Measurements from ENCODE around the gene PRR15. TPM values are rescaled to one million over a fixed set of nuclear protein-coding genes. Genes with fewer than 3 reads are reported as not detected.
"Not testable (repeated sequence)": the region's sequence is repeated elsewhere in the genome, so short reads cannot be mapped to it uniquely, and the experiment has no call there.

The PRR15 gene
- total and polyA plus RNA-seq, 2 donors from 2014 or later, result 21.2 to 27.5 TPM

- no peaks in the 10 kb centered on the region for H3K4me1 ChIP-seq (ENCODE audit: control insufficient read depth in 2 of 3, insufficient read depth in 2 of 3, low read depth in 1 of 3, low read length in 3 of 3)
- H3K4me3 ChIP-seq (ENCODE audit: low read length in 3 of 3), result no peak overlapping the region
- intact Hi-C loops (cut with DNase I), result no loop called here
- FAIRE-seq (no peak), DNase-seq (no peak)
- TF ChIP-seq CTCF (IDR thresholded peaks at IDR 0.05; ENCODE audit: borderline replicate concordance, extremely low read depth, insufficient read depth), result no peak
- H3K27me3 ChIP-seq (ENCODE audit: control insufficient read depth, insufficient read depth, low read length), result no peaks in the 10 kb centered on the region
- peaks cover 0 to 3% (median 0%) of the 10 kb centered on the region in 3 donors for H3K9me3 ChIP-seq (ENCODE audit: control insufficient read depth in 2 of 3, insufficient read depth in 1 of 3, low read length in 3 of 3)
- no peak overlapping the region for H3K27ac ChIP-seq (ENCODE audit: low read depth in 2 of 2, low read length in 2 of 2)
- no peak overlapping the region for H3K9ac ChIP-seq (ENCODE audit: low read length in 3 of 3)
- no peaks in the 10 kb centered on the region for H3K36me3 ChIP-seq (ENCODE audit: control insufficient read depth in 2 of 3, insufficient read depth in 3 of 3, low read length in 3 of 3)
These were observed 39.9 kb upstream of the PRR15 start for GRCh38 chr7:29523728-29524127.

- intact Hi-C loops (cut with DNase I), result no loop called here
- no peak for TF ChIP-seq CTCF (IDR thresholded peaks at IDR 0.05; ENCODE audit: borderline replicate concordance, extremely low read depth, insufficient read depth)
These were observed 36.0 kb upstream of the PRR15 start for GRCh38 chr7:29527505-29528108.

GRCh38 chr7:29528526-29528925, 35.1 kb upstream of the PRR15 start:
- FAIRE-seq; H3K4me1 ChIP-seq (ENCODE audit: control insufficient read depth in 2 of 3, insufficient read depth in 2 of 3, low read depth in 1 of 3, low read length in 3 of 3); H3K9me3 ChIP-seq (ENCODE audit: control insufficient read depth in 2 of 3, insufficient read depth in 1 of 3, low read length in 3 of 3); H3K27me3 ChIP-seq (ENCODE audit: control insufficient read depth, insufficient read depth, low read length); H3K27ac ChIP-seq (ENCODE audit: low read depth in 2 of 2, low read length in 2 of 2); H3K9ac ChIP-seq (ENCODE audit: low read length in 3 of 3); H3K36me3 ChIP-seq (ENCODE audit: control insufficient read depth in 2 of 3, insufficient read depth in 3 of 3, low read length in 3 of 3); H3K4me3 ChIP-seq (ENCODE audit: low read length in 3 of 3); DNase-seq; intact Hi-C loops (cut with DNase I): not testable (repeated sequence)

More at GRCh38 chr7:29527505-29528108, 36.0 kb upstream of the PRR15 start:
- H3K36me3 ChIP-seq (ENCODE audit: control insufficient read depth in 2 of 3, insufficient read depth in 3 of 3, low read length in 3 of 3), result no peaks in the 10 kb centered on the region
- DNase-seq, result no peak
- H3K9ac ChIP-seq (ENCODE audit: low read length in 3 of 3), result no peak overlapping the region
- no peaks in the 10 kb centered on the region for H3K27me3 ChIP-seq (ENCODE audit: control insufficient read depth, insufficient read depth, low read length)
- no peak overlapping the region for H3K27ac ChIP-seq (ENCODE audit: low read depth in 2 of 2, low read length in 2 of 2)
- no peak for FAIRE-seq
- no peak overlapping the region for H3K4me3 ChIP-seq (ENCODE audit: low read length in 3 of 3)
- H3K9me3 ChIP-seq (ENCODE audit: control insufficient read depth in 2 of 3, insufficient read depth in 1 of 3, low read length in 3 of 3), result no peaks in the 10 kb centered on the region
- no peaks in the 10 kb centered on the region for H3K4me1 ChIP-seq (ENCODE audit: control insufficient read depth in 2 of 3, insufficient read depth in 2 of 3, low read depth in 1 of 3, low read length in 3 of 3)

GRCh38 chr7:29538389-29538788, 25.2 kb upstream of the PRR15 start:
- Histone ChIP-seq H3K9ac (ENCODE audit: low read length in 3 of 3) (no peak overlapping the region), H3K4me3 (ENCODE audit: low read length in 3 of 3) (no peak overlapping the region), H3K27ac (ENCODE audit: low read depth in 2 of 2, low read length in 2 of 2) (no peak overlapping the region), H3K4me1 (ENCODE audit: control insufficient read depth in 2 of 3, insufficient read depth in 2 of 3, low read depth in 1 of 3, low read length in 3 of 3) (no peaks in the 10 kb centered on the region), H3K9me3 (ENCODE audit: control insufficient read depth in 2 of 3, insufficient read depth in 1 of 3, low read length in 3 of 3) (no peaks in the 10 kb centered on the region), H3K27me3 (ENCODE audit: control insufficient read depth, insufficient read depth, low read length) (no peaks in the 10 kb centered on the region), H3K36me3 (ENCODE audit: control insufficient read depth in 2 of 3, insufficient read depth in 3 of 3, low read length in 3 of 3) (no peaks in the 10 kb centered on the region)
- TF ChIP-seq CTCF (IDR thresholded peaks at IDR 0.05; ENCODE audit: borderline replicate concordance, extremely low read depth, insufficient read depth), result no peak
- no peak for DNase-seq
- intact Hi-C loops (cut with DNase I), result no loop called here
- no peak for FAIRE-seq

All from kidney (tissue), 14 donors.